WTC11 (cell line): ENCODE results near the gene TSPO2. TPM values are rescaled to one million over a fixed set of nuclear protein-coding genes. Genes with fewer than 3 reads are reported as not detected.

Experiments used
- ATAC-seq: fragments of 200-7000 bp; cut with Tn5 transposase; 2 replicates; pipeline ENCODE4 v1.10.0; 2021; ENCODE audit warnings: mild to moderate bottlenecking, moderate library complexity
- CTCF ChIA-PET: fragments of 300-600 bp; sonication (Branson Sonifier 250); formaldehyde crosslinking; loops from one replicate; lab custom pipeline; 2021; ENCODE audit warnings: antibody characterized with exemption; lab: Charles Lee
- POLR2A ChIA-PET: fragments of 350-600 bp; sonication (Branson Sonifier 250); formaldehyde crosslinking; loops from one replicate; lab custom pipeline; 2021; ENCODE audit warnings: antibody characterized with exemption; lab: Charles Lee
- DNase-seq: peaks from one replicate; pipeline ENCODE4 v3.0.0; 2021; ENCODE audit warnings: low spot score
- H3K27ac Mint-ChIP-seq: 2 replicates; pipeline ENCODE4 v1.8.0; 2021; ENCODE audit warnings: mixed read lengths
- H3K27me3 Mint-ChIP-seq: 2 replicates; pipeline ENCODE4 v1.8.0; 2021; ENCODE audit warnings: low read depth, mild to moderate bottlenecking, moderate library complexity, mixed read lengths
- H3K36me3 Mint-ChIP-seq: 2 replicates; pipeline ENCODE4 v1.8.0; 2021; ENCODE audit warnings: mixed read lengths
- H3K4me1 Mint-ChIP-seq: 2 replicates; pipeline ENCODE4 v1.8.0; 2022; ENCODE audit warnings: mixed read lengths
- H3K4me3 Mint-ChIP-seq: 2 replicates; pipeline ENCODE4 v1.8.0; 2021; ENCODE audit warnings: mild to moderate bottlenecking, moderate library complexity, mixed read lengths
- H3K9me3 Mint-ChIP-seq: 2 replicates; pipeline ENCODE4 v1.8.0; 2021; ENCODE audit warnings: mixed read lengths
- MYBL2 ChIP-seq: sonication (generic); formaldehyde crosslinking; IDR thresholded peaks from 2 replicates; pipeline ENCODE4 v1.8.1; 2023; ENCODE audit warnings: mild to moderate bottlenecking, moderate library complexity, missing genetic modification reagents
- NR2C2 ChIP-seq: sonication (generic); formaldehyde crosslinking; IDR thresholded peaks from 2 replicates; pipeline ENCODE4 v1.8.0; 2022; ENCODE audit warnings: mild to moderate bottlenecking, missing genetic modification reagents
- TCF7 ChIP-seq: sonication (generic); formaldehyde crosslinking; IDR thresholded peaks from 2 replicates; pipeline ENCODE4 v1.8.0; 2022; ENCODE audit warnings: mild to moderate bottlenecking, low read depth, missing genetic modification reagents, moderate library complexity
- TP53 ChIP-seq: sonication (generic); formaldehyde crosslinking; IDR thresholded peaks from 2 replicates; pipeline ENCODE4 v1.8.1; 2023; ENCODE audit warnings: mild to moderate bottlenecking, missing genetic modification reagents
- ZBTB21 ChIP-seq: sonication (generic); formaldehyde crosslinking; IDR thresholded peaks from 2 replicates; pipeline ENCODE4 v1.8.1; 2023; ENCODE audit warnings: mild to moderate bottlenecking, missing genetic modification reagents, borderline replicate concordance
- ZNF317 ChIP-seq: sonication (generic); formaldehyde crosslinking; IDR thresholded peaks from 2 replicates; pipeline ENCODE4 v1.8.1; 2023; ENCODE audit warnings: low read depth, mild to moderate bottlenecking, moderate library complexity, missing genetic modification reagents, borderline replicate concordance
- total RNA-seq: library from RNA; stranded (reverse); gene quantifications from 3 replicates; pipeline ENCODE4 v1.2.3, GENCODE V29; 2021
- TF ChIP-seq, protein P1 (sequence below): sonication (generic); formaldehyde crosslinking; IDR thresholded peaks from 2 replicates; pipeline ENCODE4 v1.8.0; 2023; ENCODE audit warnings: missing genetic modification reagents
- TF ChIP-seq, protein P2 (sequence below): fragments of 250-450 bp; sonication (Bioruptor Pico); IDR thresholded peaks from 2 replicates; pipeline ENCODE4 v1.9.0; 2021; ENCODE audit warnings: moderate library complexity, mild to moderate bottlenecking, inconsistent platforms, borderline replicate concordance
- TF ChIP-seq, protein P3 (sequence below): sonication (generic); formaldehyde crosslinking; IDR thresholded peaks from 2 replicates; pipeline ENCODE4 v1.8.1; 2023; ENCODE audit warnings: mild to moderate bottlenecking, missing genetic modification reagents, moderate library complexity
- TF ChIP-seq, protein P4 (sequence below): sonication (generic); formaldehyde crosslinking; IDR thresholded peaks from 2 replicates; pipeline ENCODE4 v1.8.1; 2023; ENCODE audit warnings: mild to moderate bottlenecking, missing genetic modification reagents, moderate library complexity
- TF ChIP-seq, protein P5 (sequence below): sonication (generic); formaldehyde crosslinking; IDR thresholded peaks from 2 replicates; pipeline ENCODE4 v1.8.1; 2022; ENCODE audit warnings: low read depth, missing genetic modification reagents, borderline replicate concordance
- TF ChIP-seq, protein P6 (sequence below): sonication (generic); formaldehyde crosslinking; conservative IDR thresholded peaks from 2 replicates; pipeline ENCODE4 v1.8.1; 2022; ENCODE audit warnings: mild to moderate bottlenecking, missing genetic modification reagents
- TF ChIP-seq, protein P7 (sequence below): sonication (generic); formaldehyde crosslinking; IDR thresholded peaks from 2 replicates; pipeline ENCODE4 v1.8.1; 2022; ENCODE audit warnings: mild to moderate bottlenecking, missing genetic modification reagents, moderate library complexity, borderline replicate concordance
- TF ChIP-seq, protein P8 (sequence below): sonication (generic); formaldehyde crosslinking; IDR thresholded peaks from 2 replicates; pipeline ENCODE4 v1.8.0; 2022; ENCODE audit warnings: missing genetic modification reagents

Gene TSPO2
- total RNA-seq, 1 experiment from 2014 or later, result not detected

DNA sequence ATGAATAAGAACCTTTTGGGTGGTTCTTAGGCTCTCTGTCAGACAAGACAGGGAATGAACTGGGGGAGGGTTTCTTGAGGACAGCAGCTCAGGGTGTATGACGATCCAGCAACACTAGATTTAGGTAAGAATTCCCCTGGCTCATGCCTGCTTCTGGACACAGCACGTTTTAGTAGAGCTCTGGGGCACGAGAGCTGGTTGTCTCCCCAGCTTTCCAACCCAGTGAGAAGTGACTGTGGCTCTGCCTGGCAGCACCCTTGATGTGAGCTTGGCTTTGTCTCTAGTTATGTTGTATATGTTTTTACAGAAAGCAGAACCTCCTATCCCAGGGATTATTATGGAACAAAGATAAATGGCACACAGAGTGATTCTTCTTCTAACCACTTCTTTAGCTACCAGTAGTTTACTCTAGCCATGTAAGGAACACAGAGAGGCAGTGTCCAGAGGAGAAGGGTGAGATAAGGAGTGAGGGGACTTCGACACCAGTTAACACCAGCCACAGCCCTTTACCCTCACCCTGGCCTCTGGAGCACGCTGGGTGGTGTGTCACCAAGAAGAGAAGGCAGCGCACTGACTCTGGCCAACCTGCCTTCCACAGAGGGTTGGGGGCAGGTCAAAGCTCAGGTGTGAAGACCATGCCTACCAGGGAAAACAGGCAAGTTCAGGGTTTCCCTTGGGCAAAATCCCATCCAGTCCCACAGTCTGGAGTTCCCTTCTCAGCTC, 14.7 kb downstream of the TSPO2 start:
- DNase-seq (no peak), ATAC-seq (no peak)
- H3K27me3 Mint-ChIP-seq, result no peaks in the 10 kb centered on the region
- H3K4me1 Mint-ChIP-seq, result peaks cover 29% of the 10 kb centered on the region
- H3K9me3 Mint-ChIP-seq, result no peaks in the 10 kb centered on the region
- ChIA-PET POLR2A (interaction anchor here (0.6 kb wide), 1 partner anchor 141 kb away, joined by 3 read pairs; no protein-coding TSS in a partner anchor), CTCF (interaction anchor here (2.3 to 2.6 kb wide), 2 partner anchors 17 to 29 kb away, joined by 13 read pairs; partner anchors contain the start of gene UNC5CL)
- no peak overlapping the region for H3K27ac Mint-ChIP-seq
- no peak overlapping the region for H3K4me3 Mint-ChIP-seq
- H3K36me3 Mint-ChIP-seq, result peaks cover under 1% of the 10 kb centered on the region; the same call in 1 of the 2 replicates
- TF ChIP-seq ZNF317, result no peak
- TF ChIP-seq, protein P1, sequence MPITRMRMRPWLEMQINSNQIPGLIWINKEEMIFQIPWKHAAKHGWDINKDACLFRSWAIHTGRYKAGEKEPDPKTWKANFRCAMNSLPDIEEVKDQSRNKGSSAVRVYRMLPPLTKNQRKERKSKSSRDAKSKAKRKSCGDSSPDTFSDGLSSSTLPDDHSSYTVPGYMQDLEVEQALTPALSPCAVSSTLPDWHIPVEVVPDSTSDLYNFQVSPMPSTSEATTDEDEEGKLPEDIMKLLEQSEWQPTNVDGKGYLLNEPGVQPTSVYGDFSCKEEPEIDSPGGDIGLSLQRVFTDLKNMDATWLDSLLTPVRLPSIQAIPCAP, result no peak
- TF ChIP-seq, protein P2, sequence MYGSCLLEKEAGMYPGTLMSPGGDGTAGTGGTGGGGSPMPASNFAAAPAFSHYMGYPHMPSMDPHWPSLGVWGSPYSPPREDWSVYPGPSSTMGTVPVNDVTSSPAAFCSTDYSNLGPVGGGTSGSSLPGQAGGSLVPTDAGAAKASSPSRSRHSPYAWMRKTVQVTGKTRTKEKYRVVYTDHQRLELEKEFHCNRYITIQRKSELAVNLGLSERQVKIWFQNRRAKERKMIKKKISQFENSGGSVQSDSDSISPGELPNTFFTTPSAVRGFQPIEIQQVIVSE (CRISPR knock-in tag), result no peak
- no peak for TF ChIP-seq TCF7 (CRISPR knock-in tag)
- TF ChIP-seq, protein P3, sequence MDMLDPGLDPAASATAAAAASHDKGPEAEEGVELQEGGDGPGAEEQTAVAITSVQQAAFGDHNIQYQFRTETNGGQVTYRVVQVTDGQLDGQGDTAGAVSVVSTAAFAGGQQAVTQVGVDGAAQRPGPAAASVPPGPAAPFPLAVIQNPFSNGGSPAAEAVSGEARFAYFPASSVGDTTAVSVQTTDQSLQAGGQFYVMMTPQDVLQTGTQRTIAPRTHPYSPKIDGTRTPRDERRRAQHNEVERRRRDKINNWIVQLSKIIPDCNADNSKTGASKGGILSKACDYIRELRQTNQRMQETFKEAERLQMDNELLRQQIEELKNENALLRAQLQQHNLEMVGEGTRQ (CRISPR knock-in tag), result no peak
- TF ChIP-seq MYBL2 (CRISPR knock-in tag), result no peak
- TF ChIP-seq, protein P4, sequence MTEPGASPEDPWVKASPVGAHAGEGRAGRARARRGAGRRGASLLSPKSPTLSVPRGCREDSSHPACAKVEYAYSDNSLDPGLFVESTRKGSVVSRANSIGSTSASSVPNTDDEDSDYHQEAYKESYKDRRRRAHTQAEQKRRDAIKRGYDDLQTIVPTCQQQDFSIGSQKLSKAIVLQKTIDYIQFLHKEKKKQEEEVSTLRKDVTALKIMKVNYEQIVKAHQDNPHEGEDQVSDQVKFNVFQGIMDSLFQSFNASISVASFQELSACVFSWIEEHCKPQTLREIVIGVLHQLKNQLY (CRISPR knock-in tag), result no peak
- TF ChIP-seq ZBTB21, result no peak
- TF ChIP-seq, protein P5, sequence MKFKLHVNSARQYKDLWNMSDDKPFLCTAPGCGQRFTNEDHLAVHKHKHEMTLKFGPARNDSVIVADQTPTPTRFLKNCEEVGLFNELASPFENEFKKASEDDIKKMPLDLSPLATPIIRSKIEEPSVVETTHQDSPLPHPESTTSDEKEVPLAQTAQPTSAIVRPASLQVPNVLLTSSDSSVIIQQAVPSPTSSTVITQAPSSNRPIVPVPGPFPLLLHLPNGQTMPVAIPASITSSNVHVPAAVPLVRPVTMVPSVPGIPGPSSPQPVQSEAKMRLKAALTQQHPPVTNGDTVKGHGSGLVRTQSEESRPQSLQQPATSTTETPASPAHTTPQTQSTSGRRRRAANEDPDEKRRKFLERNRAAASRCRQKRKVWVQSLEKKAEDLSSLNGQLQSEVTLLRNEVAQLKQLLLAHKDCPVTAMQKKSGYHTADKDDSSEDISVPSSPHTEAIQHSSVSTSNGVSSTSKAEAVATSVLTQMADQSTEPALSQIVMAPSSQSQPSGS, result no peak
- TF ChIP-seq NR2C2, result no peak

DNA sequence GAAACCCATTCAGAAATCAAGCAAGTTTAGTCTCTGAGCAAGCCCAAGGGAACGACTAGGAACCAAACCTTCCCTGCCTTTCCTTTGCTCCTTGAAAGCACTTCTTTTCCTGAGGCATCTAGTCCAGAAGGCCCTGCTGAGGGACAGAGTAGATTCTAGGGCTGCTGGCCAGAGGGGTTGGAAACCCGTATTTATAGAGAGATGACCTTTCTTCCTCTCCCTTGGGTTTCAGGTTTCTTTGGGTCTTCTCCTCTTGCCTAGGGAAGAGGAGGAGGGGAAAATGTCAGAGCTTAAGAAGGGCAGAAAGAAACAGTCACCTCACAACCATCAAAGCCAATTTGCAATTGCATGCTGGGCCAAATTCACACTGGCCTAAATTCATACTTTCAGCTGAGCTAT, 16.5 kb downstream of the TSPO2 start:
- H3K27ac Mint-ChIP-seq, result peak overlapping the region; percentile 16; the same call in 1 of the 2 replicates
- TF ChIP-seq, protein P6, sequence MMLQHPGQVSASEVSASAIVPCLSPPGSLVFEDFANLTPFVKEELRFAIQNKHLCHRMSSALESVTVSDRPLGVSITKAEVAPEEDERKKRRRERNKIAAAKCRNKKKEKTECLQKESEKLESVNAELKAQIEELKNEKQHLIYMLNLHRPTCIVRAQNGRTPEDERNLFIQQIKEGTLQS (CRISPR knock-in tag), result no peak
- TF ChIP-seq, protein P7, sequence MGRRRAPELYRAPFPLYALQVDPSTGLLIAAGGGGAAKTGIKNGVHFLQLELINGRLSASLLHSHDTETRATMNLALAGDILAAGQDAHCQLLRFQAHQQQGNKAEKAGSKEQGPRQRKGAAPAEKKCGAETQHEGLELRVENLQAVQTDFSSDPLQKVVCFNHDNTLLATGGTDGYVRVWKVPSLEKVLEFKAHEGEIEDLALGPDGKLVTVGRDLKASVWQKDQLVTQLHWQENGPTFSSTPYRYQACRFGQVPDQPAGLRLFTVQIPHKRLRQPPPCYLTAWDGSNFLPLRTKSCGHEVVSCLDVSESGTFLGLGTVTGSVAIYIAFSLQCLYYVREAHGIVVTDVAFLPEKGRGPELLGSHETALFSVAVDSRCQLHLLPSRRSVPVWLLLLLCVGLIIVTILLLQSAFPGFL (CRISPR knock-in tag), result no peak
- no peak for TF ChIP-seq TP53
- no peak for TF ChIP-seq NR2C2
- TF ChIP-seq, protein P8, sequence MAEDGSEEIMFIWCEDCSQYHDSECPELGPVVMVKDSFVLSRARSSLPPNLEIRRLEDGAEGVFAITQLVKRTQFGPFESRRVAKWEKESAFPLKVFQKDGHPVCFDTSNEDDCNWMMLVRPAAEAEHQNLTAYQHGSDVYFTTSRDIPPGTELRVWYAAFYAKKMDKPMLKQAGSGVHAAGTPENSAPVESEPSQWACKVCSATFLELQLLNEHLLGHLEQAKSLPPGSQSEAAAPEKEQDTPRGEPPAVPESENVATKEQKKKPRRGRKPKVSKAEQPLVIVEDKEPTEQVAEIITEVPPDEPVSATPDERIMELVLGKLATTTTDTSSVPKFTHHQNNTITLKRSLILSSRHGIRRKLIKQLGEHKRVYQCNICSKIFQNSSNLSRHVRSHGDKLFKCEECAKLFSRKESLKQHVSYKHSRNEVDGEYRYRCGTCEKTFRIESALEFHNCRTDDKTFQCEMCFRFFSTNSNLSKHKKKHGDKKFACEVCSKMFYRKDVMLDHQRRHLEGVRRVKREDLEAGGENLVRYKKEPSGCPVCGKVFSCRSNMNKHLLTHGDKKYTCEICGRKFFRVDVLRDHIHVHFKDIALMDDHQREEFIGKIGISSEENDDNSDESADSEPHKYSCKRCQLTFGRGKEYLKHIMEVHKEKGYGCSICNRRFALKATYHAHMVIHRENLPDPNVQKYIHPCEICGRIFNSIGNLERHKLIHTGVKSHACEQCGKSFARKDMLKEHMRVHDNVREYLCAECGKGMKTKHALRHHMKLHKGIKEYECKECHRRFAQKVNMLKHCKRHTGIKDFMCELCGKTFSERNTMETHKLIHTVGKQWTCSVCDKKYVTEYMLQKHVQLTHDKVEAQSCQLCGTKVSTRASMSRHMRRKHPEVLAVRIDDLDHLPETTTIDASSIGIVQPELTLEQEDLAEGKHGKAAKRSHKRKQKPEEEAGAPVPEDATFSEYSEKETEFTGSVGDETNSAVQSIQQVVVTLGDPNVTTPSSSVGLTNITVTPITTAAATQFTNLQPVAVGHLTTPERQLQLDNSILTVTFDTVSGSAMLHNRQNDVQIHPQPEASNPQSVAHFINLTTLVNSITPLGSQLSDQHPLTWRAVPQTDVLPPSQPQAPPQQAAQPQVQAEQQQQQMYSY (CRISPR knock-in tag), result no peak
- TF ChIP-seq, all 79 proteins: peak for 0
- H3K4me3 Mint-ChIP-seq, result no peak overlapping the region
- H3K4me1 Mint-ChIP-seq, result peaks cover 16% of the 10 kb centered on the region
- H3K9me3 Mint-ChIP-seq, result no peaks in the 10 kb centered on the region
- DNase-seq (no peak), ATAC-seq (no peak)
- no peaks in the 10 kb centered on the region for H3K27me3 Mint-ChIP-seq
- CTCF ChIA-PET, result interaction anchor here (0.9 to 1.1 kb wide), 2 partner anchors 9 to 19 kb away, joined by 3 read pairs; partner anchors contain the start of gene UNC5CL
- H3K36me3 Mint-ChIP-seq, result peaks cover 5% of the 10 kb centered on the region; the same call in 1 of the 2 replicates
- POLR2A ChIA-PET, result no interaction called here
